GM19372 (cell line): ENCODE measurements around the gene PCDHGA10.
"Not testable (repeated sequence)": the region's sequence is repeated elsewhere in the genome, so short reads cannot be mapped to it uniquely, and the experiment has no call there.

ENCODE experiments used
- ATAC-seq: cut with Tn5 transposase; IDR thresholded peaks from one replicate; pipeline ENCODE4 v1.9.1; 2021; ENCODE audit warnings: mild to moderate bottlenecking, low read depth, moderate library complexity; ENCODE audit not compliant: unreplicated experiment

Gene PCDHGA10

GRCh38 chr5:141392429-141393198, 20.2 kb upstream of the PCDHGA10 start, which contains the start of gene PCDHGA8:
Gene PCDHGA8 (plus strand): TSS chr5:141392633. CDS start chr5:141392814, 181 bp downstream.
- no peak for ATAC-seq

- no peak for ATAC-seq
Measured at GRCh38 chr5:141393267-141393666, 19.5 kb upstream of the PCDHGA10 start.

- ATAC-seq, result not testable (repeated sequence)
Measured at GRCh38 chr5:141394401-141395187, 18.2 kb upstream of the PCDHGA10 start.

DNA sequence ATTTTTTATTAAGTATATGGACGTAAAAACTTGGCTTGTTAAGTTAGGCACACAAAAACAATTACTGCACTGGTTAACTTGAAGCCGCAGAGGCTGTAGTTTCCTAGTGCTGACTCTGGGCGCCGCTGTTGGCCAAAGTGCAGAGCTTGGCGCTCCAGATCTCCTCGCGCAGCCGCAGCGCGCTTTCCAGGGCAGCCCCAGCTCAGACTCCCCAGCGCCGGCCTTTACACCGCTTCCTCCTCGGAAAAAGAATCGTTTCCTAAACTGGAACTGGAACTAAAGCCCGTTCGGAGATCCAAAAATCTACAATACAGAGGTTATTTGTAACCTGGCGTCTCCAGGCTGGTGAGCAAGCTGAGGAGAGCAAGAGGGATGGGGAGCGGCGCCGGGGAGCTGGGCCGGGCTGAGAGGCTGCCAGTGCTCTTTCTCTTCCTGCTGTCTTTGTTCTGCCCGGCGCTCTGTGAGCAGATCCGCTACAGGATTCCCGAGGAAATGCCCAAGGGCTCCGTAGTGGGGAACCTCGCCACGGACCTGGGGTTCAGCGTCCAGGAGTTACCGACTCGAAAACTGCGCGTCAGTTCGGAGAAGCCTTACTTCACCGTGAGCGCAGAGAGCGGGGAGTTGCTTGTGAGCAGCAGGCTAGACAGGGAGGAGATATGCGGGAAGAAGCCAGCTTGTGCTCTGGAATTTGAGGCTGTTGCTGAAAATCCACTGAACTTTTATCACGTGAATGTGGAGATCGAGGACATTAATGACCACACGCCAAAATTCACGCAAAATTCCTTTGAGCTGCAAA, 14.8 kb upstream of the PCDHGA10 start, which contains the start of gene PCDHGB5:
Gene PCDHGB5, plus strand, starts transcription at position 192 of the 796 bp plus-strand sequence. Its CDS starts 181 bp downstream, at position 373.
- ATAC-seq, result not testable (repeated sequence)

DNA sequence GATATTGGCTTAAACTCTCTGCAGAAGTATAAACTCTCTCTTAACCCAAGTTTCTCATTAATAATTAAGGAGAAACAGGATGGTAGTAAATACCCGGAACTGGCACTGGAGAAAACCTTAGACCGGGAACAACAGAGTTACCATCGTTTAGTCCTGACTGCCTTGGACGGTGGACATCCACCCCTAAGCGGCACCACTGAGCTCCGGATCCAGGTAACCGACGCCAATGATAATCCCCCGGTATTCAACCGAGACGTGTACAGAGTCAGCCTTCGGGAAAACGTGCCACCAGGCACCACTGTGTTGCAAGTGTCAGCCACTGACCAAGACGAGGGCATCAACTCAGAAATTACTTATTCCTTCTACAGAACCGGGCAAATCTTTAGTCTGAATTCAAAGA, 14.2 kb upstream of the PCDHGA10 start:
- no peak for ATAC-seq

- ATAC-seq, result no peak
Measured at GRCh38 chr5:141399555-141400258, 13.1 kb upstream of the PCDHGA10 start.

DNA sequence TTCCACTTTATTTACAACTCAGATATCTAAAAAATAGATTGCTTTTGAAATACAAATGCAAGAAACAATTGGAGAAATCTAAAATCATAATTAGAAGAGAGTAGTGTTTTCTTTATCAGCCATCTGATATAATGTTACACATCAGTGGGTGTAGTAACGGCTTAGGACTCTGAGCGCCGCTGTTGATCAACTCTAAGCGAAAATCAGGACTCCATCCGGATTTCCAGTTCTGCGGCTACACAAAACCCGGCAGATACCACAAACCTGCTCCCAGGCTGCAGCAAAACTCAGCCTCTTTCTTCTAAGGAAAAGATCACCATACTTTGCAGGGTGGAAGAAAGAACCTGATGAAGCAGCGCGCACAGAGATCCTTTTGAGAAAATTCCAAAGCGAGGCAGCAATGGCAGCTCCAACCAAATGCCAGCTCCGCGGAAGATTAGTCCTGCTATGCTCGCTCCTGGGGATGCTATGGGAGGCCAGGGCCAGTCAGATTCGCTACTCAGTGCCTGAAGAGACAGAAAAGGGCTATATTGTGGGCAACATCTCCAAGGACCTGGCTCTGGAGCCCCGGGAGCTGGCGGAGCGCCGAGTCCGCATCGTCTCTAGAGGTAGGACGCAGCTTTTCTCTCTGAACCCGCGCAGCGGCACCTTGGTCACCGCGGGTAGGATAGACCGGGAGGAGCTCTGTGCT, 10.1 kb upstream of the PCDHGA10 start, which contains the start of gene PCDHGA9:
Gene PCDHGA9, plus strand, starts transcription at position 226 of the 691 bp plus-strand sequence. Its CDS starts 175 bp downstream, at position 401.
- no peak for ATAC-seq

GRCh38 chr5:141403387-141403786, 9.4 kb upstream of the PCDHGA10 start:
- no peak for ATAC-seq

DNA sequence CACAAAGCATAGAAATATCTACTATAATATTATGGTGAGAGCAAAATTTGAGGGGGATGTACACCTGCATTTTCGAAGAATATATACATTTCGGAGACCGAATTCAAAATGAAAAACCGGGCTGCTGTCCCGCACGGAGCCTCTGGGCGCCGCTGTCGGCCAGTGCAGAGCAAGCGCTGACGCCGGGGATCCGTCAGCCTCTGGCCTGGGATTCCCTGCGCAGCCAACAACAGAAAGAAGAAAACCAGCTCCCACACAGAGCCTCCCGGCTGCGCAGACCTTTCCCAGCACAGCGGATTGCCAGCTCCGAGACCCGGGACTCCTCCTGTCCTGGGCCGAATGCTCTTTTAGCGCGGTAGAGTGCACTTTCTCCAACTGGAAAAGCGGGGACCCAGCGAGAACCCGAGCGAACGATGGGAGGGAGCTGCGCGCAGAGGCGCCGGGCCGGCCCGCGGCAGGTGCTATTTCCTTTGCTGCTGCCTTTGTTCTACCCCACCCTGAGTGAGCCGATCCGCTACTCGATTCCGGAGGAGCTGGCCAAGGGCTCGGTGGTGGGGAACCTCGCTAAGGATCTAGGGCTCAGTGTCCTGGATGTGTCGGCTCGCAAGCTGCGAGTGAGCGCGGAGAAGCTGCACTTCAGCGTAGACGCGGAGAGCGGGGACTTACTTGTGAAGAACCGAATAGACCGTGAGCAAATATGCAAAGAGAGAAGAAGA, 4.8 kb upstream of the PCDHGA10 start, which contains the start of gene PCDHGB6:
Gene PCDHGB6, plus strand, starts transcription at position 232 of the 716 bp plus-strand sequence. Its CDS starts 182 bp downstream, at position 414.
- ATAC-seq, result not testable (repeated sequence)

DNA sequence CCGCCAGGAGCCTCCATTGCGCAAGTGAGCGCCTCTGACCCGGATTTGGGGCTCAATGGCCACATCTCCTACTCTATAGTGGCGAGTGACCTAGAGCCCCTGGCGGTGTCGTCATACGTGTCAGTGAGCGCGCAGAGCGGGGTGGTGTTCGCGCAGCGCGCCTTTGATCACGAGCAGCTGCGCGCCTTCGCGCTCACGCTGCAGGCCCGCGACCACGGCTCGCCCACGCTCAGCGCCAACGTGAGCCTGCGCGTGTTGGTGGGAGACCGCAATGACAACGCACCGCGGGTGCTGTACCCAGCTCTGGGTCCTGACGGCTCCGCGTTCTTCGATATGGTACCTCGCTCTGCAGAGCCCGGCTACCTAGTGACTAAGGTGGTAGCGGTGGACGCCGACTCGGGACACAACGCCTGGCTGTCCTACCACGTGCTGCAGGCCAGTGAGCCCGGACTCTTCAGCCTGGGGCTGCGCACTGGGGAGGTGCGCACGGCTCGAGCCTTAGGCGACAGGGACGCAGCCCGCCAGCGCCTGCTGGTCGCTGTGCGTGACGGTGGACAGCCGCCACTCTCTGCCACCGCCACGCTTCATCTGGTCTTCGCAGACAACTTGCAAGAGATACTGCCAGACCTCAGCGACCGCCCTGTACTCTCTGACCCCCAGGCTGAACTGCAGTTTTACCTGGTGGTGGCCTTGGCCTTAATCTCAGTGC, 3.0 kb upstream of the PCDHGA10 start:
- no peak for ATAC-seq

DNA sequence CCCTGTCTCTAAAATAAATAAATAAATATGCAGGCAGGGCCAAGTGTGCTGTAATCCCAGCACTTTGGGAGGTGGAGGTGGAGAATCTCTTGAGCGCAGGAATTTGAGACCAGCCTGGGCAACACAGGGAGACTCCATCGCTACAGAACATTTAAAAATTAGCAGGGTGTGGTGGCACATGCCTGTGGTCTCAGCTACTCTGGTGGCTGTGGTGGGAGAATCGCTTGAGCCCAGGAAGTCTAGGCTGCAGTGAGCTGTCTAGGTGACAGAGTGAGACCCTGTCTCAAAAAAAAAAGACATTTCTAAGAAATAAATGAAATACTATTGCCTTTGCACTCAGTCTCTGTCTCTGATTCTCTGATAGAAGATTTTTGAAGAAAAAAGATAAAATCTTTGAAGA, 1.2 kb upstream of the PCDHGA10 start:
- ATAC-seq, result no peak

GRCh38 chr5:141413540-141414069, 818 bp downstream of the PCDHGA10 start:
- no peak for ATAC-seq

DNA sequence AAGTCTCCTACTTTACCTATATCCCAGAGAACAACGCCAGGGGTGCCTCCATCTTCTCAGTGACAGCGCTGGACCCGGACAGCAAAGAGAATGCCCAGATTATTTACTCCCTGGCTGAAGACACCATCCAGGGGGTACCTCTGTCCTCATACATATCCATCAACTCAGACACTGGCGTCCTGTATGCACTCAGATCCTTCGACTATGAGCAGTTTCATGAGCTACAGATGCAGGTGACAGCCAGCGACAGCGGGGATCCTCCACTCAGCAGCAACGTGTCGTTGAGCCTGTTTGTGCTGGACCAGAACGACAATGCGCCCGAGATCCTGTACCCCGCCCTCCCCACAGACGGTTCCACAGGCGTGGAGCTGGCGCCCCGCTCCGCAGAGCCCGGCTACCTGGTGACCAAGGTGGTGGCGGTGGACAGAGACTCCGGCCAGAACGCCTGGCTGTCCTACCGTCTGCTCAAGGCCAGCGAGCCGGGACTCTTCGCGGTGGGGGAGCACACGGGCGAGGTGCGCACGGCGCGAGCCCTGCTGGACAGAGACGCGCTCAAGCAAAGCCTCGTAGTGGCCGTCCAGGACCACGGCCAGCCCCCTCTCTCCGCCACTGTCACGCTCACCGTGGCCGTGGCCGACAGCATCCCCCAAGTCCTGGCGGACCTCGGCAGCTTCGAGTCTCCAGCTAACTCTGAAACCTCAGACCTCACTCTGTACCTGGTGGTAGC, 1.9 kb downstream of the PCDHGA10 start:
- not testable (repeated sequence) for ATAC-seq

GRCh38 chr5:141415275-141415618, 2.5 kb downstream of the PCDHGA10 start:
- not testable (repeated sequence) for ATAC-seq

- ATAC-seq, result not testable (repeated sequence)
Measured at GRCh38 chr5:141417494-141418172, 4.8 kb downstream of the PCDHGA10 start, which contains the start of gene PCDHGB7. Gene PCDHGB7 (plus strand): TSS chr5:141417677. CDS start chr5:141417860, 183 bp downstream.
